NCI-H345 (cell line): ENCODE data around the gene GGTLC1.
A peak's percentile ranks its signal among the peaks of the same experiment; 100 is the strongest.
"Not testable (repeated sequence)": the region's sequence is repeated elsewhere in the genome, so short reads cannot be mapped to it uniquely, and the experiment has no call there.

Source experiments
- DNase-seq: peaks from one replicate; lab custom pipeline; 2025; lab: John Stamatoyannopoulos, UW

GGTLC1 gene

DNA sequence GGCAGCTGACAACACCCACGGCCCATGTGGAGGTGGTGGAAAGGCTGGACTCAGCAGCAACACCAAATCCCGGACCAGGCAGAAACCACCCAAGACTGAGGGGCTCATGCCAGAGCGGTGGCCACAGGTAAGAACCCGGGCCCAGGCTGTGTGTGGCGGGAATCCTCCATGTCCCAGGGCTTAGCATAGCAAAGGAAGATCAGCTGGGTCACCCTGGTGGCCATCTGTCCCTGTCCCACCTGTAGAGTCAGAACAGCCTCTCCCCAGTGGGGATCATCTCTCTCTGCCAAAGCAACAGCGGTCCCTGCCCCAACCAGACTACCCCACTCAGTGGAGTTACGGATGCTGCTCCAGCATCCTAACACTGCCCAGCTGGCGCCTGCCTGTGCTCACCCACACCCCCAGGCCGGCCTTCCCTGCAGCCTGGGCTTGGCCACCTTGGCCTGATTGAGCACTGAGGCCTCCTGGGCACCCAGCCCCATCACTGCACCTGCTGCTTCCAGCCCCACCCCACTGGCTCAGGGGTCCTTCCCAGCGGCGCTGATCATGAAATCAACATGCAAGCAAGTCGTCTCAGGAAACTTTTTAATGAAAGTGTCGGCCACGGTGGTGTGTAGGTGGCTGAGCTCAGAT is 5.5 kb upstream of the GGTLC1 start:
- not testable (repeated sequence) for DNase-seq

DNA sequence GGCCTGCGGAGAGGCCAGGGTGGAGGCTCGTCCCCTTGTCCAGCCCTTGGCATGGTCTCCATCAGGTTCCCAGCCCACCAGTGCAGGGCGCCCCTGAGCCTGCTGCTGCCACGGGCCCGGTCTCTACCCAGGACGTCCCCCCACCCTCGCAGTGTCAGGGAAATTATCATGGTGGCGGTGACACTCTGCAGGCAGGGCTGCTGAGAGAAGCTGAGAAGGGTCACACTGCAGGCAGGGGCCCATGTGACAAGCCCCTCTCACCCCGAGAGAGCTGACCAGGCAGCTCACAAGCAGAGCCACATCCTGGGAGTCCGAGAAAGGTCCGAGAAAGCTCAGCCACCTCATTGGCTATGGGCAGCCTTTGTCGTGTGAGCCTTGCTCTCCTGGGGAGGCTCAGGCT is 4.9 kb upstream of the GGTLC1 start:
- DNase-seq = not testable (repeated sequence)

DNA sequence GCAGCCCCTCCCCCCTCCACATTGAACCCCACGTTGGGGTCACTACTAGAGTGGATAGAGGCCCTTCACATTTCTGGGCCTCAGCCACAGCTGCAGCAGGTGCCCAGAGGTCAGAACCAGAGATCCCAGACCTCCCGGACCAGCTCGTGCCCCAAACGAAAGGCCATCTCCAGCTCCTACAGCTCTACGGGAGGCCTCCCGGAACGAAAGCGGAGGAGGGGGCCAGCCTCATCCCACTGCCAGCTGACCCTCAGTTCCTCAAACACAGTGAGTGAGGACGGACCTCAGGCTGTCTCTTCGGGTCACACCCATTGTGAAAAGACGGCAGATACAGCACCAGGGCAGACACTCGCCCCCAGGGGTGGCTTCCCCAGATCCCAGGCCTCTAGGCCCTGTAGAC is 1.7 kb upstream of the GGTLC1 start:
- DNase-seq = not testable (repeated sequence)

DNA sequence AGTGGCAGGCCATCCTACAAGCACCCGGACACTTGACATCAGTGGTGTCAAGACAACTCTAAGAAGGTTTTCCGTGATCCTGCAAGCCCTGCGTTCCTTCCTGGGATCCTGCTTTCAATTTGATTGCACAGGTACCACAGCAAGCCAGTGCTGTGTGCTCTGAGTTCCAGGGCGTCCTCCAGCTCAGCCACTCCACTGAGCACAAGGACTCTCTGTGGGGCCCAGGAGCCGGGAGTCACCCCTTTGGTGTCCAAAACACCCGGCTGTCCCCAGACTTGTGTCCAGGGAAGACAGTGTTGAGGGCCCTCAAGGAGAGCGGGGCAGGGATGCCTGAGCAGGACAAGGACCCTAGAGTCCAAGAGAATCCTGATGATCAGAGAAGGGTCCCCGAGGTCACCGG is 387 bp upstream of the GGTLC1 start:
- DNase-seq = not testable (repeated sequence)

DNA sequence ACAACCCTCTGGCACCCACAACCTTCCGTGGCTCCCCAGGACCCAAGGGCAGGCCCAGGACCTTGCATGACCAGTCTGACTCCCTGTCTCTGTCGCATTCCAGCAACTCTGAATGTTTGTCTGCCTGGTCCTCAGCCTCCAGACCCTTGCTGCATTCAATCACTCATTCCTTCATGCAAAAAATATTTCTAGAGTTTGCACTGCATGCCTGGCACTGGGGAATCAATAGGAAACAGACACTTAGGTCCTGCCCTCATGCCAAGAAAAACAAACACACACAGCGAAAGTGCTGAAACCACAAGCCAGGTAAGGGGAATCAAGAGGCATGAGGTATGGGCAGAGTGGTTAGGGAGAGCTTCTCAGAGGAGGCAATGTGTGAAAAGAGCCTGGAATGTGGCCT is 1.9 kb downstream of the GGTLC1 start:
- DNase-seq = not testable (repeated sequence)

DNA sequence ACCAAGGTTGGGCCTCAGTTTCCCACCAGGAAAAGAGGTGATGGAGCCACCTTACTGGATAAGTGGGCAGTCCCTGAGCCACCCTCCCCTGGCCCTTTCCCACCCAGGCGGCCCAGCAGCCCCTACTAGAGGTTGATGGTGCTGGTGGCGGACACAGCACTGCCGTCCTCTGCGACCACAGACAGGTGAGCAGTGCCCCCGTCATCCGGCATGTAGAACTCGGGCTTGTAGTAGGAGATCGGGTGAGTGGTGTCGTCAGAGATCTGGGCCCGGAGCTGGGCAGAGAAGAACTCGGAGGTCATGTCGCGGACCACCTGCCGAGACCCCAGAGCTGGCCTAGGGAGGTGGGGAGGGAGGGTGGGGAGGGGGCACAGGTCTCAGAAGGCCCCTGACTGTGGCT is 2.3 kb downstream of the GGTLC1 start:
- not testable (repeated sequence) for DNase-seq

DNA sequence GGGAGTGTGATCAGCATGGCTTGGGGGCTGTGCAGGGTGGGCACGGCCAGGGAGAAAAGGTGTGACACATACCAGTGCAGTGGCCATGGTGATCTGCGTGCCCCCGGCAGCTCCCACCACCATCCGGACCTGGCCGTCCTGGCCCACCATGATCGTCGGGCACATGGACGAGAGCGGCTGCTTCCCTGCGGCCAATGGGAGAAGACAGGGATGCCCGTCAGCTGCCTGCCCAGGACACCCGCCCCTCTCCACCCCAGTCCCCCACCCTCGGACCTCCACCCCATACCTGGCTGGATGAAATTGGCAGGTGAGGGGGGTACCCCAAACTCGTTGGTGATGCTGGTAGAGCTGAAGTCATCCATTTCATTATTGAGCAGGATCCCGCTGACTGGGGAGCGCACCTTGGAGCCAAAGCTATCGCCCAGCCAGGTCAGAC is 2.8 kb downstream of the GGTLC1 start:
- DNase-seq = not testable (repeated sequence)

DNA sequence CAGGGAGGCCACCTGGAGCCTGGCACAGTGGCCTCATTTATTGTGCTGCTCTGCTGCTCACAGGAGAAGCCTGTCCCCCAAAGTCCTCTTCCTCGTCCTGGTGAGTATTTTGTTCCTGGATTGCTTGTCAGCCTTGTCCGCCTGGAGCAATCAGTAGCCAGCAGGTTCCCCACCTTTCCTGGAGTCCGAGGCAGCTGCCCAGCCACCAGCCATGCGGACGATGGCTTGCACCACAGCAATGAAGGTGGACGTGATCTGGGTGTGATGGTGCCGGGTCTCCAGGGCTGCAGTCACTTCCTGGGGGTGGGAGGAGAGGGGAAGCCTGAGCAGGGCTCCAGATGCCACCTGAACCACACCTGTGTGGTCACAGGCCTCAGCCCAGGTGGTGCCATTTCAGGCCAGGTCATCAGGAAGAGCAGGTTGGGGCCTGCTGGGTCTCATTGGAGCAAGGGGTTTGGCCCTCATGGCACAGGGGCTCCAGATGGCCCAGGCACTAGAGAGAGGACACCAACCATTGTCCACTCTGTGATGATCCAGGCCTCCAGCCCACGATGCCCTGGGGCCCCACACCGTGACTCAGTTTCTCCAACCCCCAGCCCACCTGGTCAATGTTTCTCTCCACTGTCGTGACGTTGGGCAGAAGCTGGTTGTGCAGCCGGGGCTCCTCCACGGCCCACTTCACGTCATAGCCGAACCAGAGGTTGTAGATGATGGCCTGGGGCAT is 3.4 kb downstream of the GGTLC1 start:
- not testable (repeated sequence) for DNase-seq

DNA sequence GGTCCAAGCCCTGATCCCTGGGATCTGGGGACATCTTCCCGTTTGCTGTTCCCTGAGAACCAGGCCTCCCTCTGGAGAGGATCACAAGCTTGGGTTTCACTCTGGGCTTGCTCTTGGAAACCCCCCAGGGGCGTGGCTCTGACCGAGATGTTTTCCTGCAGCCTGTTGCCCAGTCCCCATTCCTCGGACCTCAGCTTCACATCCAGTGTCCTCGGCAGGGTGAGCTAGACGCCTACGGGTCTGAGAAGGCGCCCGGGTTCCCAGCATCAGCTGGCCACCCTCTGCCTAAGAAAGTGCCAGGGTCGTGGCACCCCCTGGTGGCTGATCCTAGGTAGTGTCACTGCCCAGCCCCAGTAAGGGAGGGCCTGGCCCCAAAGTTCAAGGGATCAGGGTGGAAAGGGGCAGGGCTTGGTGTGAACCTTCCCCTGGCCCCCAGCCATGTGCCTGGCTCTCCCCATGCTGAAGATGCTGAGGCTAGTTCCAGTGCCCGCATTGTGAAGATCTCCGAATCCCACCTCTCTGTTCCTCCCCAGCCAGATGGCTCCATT is 4.0 kb downstream of the GGTLC1 start:
- DNase-seq = not testable (repeated sequence)

DNA sequence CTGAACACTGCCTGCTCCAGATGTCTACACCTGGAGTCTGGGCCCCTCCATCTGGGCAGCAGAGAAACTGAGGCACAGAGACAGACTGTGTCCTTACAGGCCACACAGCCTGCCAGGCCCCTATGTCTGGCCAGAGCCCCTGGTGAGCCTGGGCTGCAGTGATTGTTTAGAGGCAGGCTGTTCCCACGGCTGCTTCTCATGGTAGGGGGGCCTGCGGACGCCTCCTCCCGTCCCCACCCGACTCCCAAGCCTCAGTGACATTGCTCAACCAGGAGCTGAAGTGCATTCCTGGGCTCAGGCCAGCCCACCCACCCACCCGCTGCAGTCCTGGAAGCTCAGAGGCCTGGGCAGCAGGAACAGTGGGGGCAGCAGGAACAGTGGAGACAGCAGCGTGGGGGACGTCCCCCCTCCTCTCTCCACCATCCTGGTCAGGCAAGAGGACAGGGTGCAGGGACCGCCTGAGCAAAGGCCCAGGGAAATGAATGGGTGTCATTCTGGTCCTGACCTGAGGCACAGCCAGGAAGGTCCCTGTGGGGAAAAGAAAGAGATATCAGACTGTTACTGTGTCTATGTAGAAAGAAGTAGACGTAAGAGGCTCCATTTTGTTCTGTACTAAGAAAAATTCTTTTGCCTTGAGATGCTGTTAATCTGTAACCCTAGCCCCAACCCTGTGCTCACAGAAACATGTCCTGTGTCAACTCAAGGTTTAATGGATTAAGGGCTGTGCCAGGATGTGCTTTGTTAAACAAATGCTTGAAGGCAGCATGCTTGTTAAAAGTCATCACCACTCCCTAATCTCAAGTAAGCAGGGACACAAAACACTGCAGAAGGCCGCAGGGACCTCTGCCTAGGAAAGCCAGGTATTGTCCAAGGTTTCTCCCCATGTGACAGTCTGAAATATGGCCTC is 6.2 kb downstream of the GGTLC1 start:
- DNase-seq = not testable (repeated sequence)

DNA sequence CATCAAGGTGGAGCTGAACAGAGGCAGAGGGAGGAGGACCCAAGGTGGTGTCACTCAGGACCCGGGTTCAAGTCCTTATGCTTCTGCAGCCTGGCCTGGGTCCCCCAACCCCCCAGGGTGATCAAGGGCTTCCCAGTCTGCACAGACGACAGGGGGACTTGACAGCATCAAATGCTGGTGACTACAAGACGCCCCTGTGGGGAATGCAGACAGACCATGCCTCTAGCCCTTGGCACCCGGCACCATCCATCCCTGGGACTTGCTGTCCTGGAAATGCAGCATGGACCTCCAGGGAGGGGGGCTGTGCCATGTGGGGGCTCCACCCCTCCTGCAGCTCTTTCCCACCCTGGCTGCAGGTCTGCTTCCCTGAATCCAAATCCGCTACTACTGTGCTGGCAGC is 7.1 kb downstream of the GGTLC1 start:
- not testable (repeated sequence) for DNase-seq

DNA sequence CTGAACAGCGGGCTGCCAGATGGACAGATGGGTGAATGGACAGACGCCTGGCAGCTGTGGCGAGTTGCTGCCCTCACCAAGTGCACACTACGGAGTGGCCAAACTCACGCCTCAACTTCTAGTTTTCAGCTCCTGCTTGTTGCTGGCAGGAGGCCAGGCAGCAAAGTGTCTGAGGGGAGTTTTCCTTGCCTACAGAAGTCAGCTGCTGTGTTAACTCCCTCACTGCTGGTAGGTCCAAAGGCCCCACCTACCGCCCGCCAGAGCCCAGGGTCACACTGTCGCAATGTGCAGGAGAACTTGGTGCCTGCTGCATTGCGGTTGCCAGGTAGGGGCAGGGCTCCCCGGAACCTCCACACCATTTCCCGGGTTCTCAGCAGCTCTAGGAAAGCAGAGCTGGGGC is 7.6 kb downstream of the GGTLC1 start:
- peak; percentile 16 for DNase-seq

DNA sequence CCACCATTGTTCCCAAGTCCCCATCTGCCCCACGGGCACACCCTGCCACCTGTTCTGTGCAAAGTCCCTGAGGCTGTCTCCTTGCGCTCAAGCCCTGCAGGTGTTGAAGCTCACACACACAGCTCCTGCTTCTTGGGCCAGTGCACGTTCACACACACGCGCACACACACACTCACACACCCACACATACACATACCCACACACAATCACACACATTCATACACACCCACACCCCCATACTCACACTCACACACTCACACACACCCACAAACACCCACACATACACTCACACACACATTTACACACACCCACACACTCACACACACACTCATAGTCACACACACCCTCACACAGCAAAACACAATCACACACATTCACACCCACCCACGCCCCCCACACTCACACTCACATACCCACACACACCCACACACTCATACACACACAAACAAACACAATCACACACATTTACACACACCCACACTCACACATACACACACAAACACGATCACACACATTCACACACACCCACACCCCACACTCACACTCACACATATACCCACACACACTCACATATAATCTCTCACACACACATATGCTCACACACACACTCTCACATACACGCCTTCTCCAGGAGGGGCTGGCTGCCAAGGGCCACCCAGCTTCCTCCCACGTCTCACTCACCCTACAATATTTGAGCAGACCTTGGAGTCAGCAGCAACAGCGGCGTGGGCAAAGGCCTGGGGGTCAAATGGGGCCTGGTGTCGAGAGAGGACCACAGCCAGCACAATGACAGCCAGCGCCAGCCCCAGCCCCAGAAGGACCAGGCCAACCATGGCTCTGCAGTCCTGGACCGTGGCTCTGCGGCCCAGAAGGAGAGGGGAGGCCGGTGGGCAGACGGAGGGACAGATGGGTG is 8.4 kb downstream of the GGTLC1 start:
- not testable (repeated sequence) for DNase-seq

DNA sequence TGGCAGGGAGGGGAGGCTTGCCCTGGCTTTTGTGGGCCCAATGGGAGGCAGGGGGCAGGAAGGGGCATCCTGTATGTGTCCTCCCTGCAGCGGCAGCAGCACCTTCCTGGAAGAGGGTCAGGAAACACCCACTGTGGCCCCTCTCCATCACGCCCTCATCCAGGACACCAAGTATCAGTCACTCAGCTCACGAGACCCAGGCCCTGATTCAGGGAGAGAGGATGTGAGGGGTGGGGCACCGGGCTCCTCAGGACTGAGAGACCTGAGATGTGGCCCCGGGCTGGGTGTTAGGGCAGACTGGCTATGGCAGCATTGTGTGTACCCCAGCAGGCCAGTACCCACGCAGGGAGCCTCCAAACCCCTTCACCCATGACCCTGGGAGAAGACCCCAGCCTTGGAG is 9.2 kb downstream of the GGTLC1 start:
- not testable (repeated sequence) for DNase-seq

DNA sequence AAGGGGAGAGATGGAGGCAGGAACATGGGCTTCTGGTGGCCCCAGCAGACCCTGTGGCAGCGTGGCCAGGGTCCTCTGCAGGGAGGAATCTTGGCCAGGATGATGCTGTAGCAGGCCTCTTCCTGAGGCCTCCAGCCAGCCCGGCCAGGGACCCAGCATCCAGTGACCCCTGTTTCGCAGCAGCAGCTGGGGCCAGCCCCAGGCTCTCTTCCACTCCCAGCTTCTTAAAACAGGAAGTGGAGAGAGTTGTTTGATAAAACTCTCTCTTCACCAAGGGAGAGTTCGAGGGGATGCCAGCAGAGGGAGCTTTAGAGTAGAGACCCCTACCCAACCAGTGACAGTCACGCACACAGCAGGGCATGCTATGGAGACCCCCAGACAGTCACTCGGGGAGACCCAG is 10.1 kb downstream of the GGTLC1 start:
- DNase-seq = not testable (repeated sequence)

DNA sequence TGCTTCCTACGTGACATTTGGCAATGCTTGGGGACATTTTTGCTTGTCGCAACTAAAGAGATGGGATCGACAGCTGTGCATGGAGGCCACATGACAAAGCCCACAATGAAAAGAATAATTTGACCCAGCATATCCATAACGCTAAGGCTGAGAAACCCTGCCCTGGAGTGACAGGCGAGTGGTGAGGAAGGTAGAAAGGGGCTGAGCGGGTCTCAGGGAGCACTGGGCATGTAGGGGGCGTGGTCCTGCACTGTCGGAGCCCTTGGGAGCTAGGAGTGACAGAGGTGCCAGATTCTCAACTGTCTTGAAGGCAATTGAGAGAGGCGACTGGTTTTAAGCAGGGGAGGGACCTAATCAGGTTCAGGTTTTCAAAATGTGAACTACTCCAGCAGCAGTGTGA is 13.6 kb downstream of the GGTLC1 start:
- DNase-seq = no peak

DNA sequence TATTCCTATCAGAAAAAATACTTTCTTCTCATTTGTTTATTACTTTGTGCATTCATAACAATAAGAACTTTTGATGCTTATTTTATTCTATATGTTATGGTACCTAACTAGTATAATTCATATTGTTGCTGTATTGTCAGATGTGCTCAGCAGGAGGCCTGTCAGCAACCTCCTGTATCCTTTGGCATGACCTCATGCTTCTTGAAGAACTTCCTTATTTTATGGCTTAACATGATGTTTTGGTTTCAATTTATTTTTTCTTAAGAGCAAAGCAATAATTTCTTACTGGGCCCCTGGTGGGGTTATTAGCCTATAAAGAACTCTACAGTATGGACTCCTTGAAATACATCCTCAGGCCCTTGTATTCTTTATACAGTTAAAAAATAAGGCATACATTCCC is 17.3 kb downstream of the GGTLC1 start:
- DNase-seq = no peak

DNA sequence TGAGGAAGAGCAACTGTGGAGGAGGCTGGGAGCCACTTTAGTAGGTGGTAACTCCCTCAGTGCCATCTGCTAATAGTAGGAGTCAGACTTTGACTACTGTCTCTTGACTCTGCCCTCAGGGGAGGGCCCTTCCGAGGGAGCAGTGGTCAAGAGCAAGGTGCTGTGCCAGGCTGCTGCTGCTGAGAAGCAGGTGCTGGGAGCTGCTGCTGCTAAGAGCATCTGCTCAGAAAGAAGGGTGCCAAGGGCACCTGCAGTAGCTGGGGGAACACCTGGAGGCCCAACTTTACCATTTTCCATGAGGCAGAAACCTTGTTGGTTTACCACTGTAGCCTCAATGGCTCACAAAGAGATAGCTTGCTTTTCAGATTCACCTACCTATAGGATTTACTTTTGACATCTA is 18.5 kb downstream of the GGTLC1 start:
- no peak for DNase-seq

DNA sequence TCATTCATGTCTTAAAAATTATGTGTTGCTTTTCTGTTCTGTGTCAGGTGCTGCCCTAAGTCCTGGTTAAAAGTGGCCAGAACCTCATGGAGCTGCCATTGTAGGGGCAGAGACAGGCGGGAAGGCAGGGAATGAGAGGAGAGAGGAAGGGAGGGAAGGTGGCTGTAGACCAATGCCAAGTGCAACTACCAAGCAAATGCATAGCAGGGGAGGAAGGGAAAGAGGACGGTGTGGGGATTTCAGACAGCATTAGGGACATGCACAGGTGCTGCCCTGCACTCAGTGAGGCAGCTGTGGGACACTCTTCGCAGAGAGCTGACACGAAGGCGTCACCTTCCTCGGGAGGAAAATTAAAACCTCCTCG is 21.0 kb downstream of the GGTLC1 start:
- no peak for DNase-seq

DNA sequence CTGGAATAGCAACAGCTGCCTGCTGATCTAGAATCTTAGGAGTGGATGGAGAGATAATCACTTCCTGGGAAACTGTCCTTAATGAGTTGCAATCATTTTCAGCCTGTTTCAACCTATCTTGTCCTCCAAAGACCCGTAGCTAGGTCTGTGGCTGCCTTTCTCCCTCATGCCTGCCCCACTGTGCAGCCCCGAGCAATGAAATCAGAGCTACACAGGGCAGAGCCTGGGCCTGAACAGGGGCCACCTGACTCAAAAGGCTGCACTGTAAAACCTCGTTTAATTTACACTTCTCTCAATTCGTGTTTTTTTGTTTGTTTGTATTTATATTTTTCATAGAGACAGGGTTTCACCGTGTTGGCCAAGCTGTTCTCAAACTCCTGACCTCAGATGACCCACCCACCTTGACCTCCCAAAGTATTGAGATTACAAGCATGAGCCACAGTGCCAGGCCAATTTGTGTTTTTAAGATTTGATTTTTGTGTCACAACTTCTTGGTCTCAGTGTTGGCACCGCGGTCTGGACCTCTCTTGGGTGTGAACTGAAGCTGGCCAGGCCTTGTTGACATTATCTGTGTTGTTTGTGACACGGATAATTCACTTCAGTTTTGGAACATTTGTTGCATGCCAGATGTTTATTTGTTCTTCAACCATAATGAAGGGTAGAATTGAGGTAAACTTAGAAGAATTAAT is 21.5 kb downstream of the GGTLC1 start:
- DNase-seq = no peak

DNA sequence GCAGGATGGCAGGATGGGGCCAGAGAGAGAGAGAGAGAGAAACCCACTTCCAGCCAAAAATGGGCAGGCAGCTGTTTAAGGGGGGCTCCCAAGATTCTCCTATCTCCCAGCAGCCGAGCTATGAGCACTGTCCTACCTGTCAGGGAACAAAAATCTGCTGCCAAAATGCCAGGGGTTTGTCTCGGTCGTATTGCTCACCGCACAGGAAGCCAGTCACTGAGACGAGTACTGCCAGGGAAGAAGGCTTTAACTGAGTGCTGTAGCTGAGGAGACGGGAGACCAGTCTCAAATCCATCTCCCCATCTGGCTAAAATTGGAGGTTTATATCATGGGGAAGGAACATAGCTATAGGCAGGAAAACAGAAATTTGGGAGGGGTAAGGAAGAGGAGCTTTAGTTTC is 22.3 kb downstream of the GGTLC1 start:
- DNase-seq = no peak
